Measurements from ENCODE around the gene RAB11FIP4.

DNA sequence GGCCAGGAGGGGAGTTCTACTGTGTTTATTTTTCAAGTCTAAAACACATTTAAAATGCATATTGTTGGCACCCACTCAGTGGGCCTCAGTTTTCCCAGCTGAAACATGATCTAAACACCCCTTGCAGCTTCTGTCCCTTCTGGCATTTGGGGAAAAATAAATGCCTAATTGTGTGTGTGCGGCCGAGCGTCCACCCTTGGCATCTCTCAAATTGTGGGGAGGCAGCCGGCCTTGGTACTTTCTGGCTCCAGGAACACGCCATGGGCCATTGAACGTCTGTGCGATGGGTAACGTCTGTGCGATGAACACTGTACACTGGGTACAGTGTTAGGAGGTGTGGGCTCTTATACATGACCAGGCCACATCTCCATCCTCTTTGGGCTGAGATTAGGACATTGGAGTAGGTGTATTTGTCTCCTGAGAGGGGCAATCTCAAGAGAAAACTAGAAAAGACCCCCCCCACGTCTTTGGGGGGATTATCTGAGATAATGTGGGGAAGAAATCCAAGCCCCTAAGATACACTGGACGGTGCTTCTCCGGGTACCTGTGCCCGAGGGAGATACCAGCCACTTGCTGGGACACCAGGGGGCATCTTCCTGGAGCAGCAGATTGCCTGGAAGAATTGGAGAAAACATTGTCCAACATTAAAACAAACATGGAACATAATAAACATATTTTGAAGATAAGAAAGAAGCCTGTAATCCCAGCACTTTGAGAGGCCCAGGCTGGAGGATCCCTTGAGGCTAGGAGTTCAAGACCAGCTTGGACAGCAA lies 54.9 kb downstream of the RAB11FIP4 start:
- TF ChIP-seq POLR2A (IDR thresholded peaks at IDR 0.05): no peak
- TF ChIP-seq, protein P1, sequence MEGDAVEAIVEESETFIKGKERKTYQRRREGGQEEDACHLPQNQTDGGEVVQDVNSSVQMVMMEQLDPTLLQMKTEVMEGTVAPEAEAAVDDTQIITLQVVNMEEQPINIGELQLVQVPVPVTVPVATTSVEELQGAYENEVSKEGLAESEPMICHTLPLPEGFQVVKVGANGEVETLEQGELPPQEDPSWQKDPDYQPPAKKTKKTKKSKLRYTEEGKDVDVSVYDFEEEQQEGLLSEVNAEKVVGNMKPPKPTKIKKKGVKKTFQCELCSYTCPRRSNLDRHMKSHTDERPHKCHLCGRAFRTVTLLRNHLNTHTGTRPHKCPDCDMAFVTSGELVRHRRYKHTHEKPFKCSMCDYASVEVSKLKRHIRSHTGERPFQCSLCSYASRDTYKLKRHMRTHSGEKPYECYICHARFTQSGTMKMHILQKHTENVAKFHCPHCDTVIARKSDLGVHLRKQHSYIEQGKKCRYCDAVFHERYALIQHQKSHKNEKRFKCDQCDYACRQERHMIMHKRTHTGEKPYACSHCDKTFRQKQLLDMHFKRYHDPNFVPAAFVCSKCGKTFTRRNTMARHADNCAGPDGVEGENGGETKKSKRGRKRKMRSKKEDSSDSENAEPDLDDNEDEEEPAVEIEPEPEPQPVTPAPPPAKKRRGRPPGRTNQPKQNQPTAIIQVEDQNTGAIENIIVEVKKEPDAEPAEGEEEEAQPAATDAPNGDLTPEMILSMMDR (IDR thresholded peaks at IDR 0.05 in 4 of 5, conservative IDR thresholded peaks at IDR 0.05 in 1 of 5): no peak

Data from gastrocnemius medialis (tissue), 4 donors.